CD14-positive monocyte (primary cell): ENCODE results near the gene TDRKH. TPM values are rescaled to one million over a fixed set of nuclear protein-coding genes. Genes with fewer than 3 reads are reported as not detected.

Experiments used
- DNase-seq, 3 donors: peaks; one replicate each; pipeline ENCODE4 v3.0.0-alpha.2; 2011 to 2022
- H2AFZ ChIP-seq: 2 replicates; pipeline ENCODE4 v1.6.0; 2012; ENCODE audit warnings: mild to moderate bottlenecking, low read depth, low read length, inconsistent platforms; ENCODE audit not compliant: insufficient read depth, poor library complexity, severe bottlenecking
- H3K27ac ChIP-seq, 2 donors: 1 replicate in 1 of 2; 2 replicates in 1 of 2; pipeline ENCODE4 v1.5.1; 2012 to 2013; ENCODE audit warnings: low read length in 2 of 2, control low read depth in 1 of 2, inconsistent platforms in 1 of 2, low read depth in 1 of 2, mild to moderate bottlenecking in 1 of 2
- H3K27me3 ChIP-seq, 2 donors: one replicate each; pipeline versions ENCODE4 v1.6.0 to v1.6.1; 2011 to 2013; ENCODE audit warnings: low read length in 2 of 2; ENCODE audit not compliant: control insufficient read depth in 2 of 2, insufficient read depth in 2 of 2
- H3K36me3 ChIP-seq, 2 donors: replicated peaks in 1 of 2; 1 replicate in 1 of 2; 2 replicates in 1 of 2; pipeline versions ENCODE4 v1.5.1 to v1.6.1; 2012 to 2013; ENCODE audit warnings: low read length in 2 of 2, control low read depth in 1 of 2, inconsistent platforms in 1 of 2, mild to moderate bottlenecking in 1 of 2; ENCODE audit not compliant: insufficient read depth in 2 of 2, control insufficient read depth in 1 of 2
- H3K4me1 ChIP-seq, 2 donors: 1 replicate in 1 of 2; 2 replicates in 1 of 2; pipeline versions ENCODE4 v1.5.1 to v1.6.1; 2012 to 2013; ENCODE audit warnings: low read length in 2 of 2, control low read depth in 1 of 2, inconsistent platforms in 1 of 2, mild to moderate bottlenecking in 1 of 2, moderate library complexity in 1 of 2; ENCODE audit not compliant: insufficient read depth in 2 of 2, control insufficient read depth in 1 of 2
- H3K4me2 ChIP-seq: replicated peaks from 2 replicates; pipeline ENCODE3; 2012; ENCODE audit warnings: low read length, moderate library complexity, mild to moderate bottlenecking; ENCODE audit not compliant: poor library complexity, severe bottlenecking; ENCODE audit errors: extremely low read depth
- H3K4me3 ChIP-seq, 3 experiments: fragments of 200-600 bp in 1 of 3; sonication (generic) in 1 of 3; replicated peaks in 1 of 3; 1 replicate in 2 of 3; 2 replicates in 1 of 3; pipeline ENCODE4 v1.5.1; 2011 to 2013; ENCODE audit warnings: low read length in 3 of 3, mild to moderate bottlenecking in 3 of 3, control low read depth in 2 of 3, low read depth in 2 of 3, inconsistent platforms in 1 of 3, moderate library complexity in 1 of 3
- H3K79me2 ChIP-seq: 2 replicates; pipeline ENCODE4 v1.6.0; 2012; ENCODE audit warnings: mild to moderate bottlenecking, control low read depth, inconsistent platforms, low read length, moderate library complexity; ENCODE audit not compliant: insufficient read depth
- H3K9ac ChIP-seq: 2 replicates; pipeline ENCODE4 v1.6.0; 2017; ENCODE audit warnings: low read length, mild to moderate bottlenecking; ENCODE audit not compliant: insufficient read depth, poor library complexity, severe bottlenecking
- H3K9me3 ChIP-seq, 2 donors: replicated peaks in 1 of 2; 1 replicate in 1 of 2; 2 replicates in 1 of 2; pipeline versions ENCODE4 v1.5.1 to v1.6.1; 2012 to 2013; ENCODE audit warnings: low read length in 2 of 2, control low read depth in 1 of 2; ENCODE audit not compliant: control insufficient read depth in 1 of 2, insufficient read depth in 1 of 2
- H4K20me1 ChIP-seq: 2 replicates; pipeline ENCODE4 v1.6.0; 2012; ENCODE audit warnings: mild to moderate bottlenecking, low read length, control low read depth, moderate library complexity; ENCODE audit not compliant: insufficient read depth
- H3K27ac Mint-ChIP-seq, 7 donors: one replicate each; pipeline ENCODE4 v1.8.0; 2020; ENCODE audit warnings: mild to moderate bottlenecking in 7 of 7, mixed read lengths in 7 of 7, moderate library complexity in 6 of 7, inconsistent platforms in 2 of 7
- H3K27me3 Mint-ChIP-seq, 3 donors: one replicate each; pipeline ENCODE4 v1.8.0; 2021 to 2022; ENCODE audit warnings: low read depth in 3 of 3, mild to moderate bottlenecking in 3 of 3, mixed read lengths in 3 of 3, moderate library complexity in 3 of 3, inconsistent platforms in 1 of 3
- H3K36me3 Mint-ChIP-seq, 2 donors: one replicate each; pipeline ENCODE4 v1.8.0; 2020; ENCODE audit warnings: mixed read lengths in 2 of 2, inconsistent platforms in 1 of 2, mild to moderate bottlenecking in 1 of 2
- H3K4me1 Mint-ChIP-seq: one replicate; pipeline ENCODE4 v1.8.0; 2020; ENCODE audit warnings: mild to moderate bottlenecking, mixed read lengths
- H3K4me3 Mint-ChIP-seq, 2 donors: one replicate each; pipeline ENCODE4 v1.8.0; 2020; ENCODE audit warnings: mild to moderate bottlenecking in 2 of 2, mixed read lengths in 2 of 2, moderate library complexity in 1 of 2
- H3K9me3 Mint-ChIP-seq, 7 donors: one replicate each; pipeline ENCODE4 v1.8.0; 2020 to 2022; ENCODE audit warnings: mixed read lengths in 7 of 7, mild to moderate bottlenecking in 6 of 7, moderate library complexity in 6 of 7, inconsistent platforms in 2 of 7
- WGBS: methylation state at CpG from one replicate; pipeline ENCODE4 v1.1.5; 2013; ENCODE audit warnings: missing lambda C conversion rate; ENCODE audit not compliant: insufficient coverage; 5-methylcytosine and 5-hydroxymethylcytosine counted together
- intact Hi-C, 2 donors: fragments of 100-400 bp; cut with micrococcal nuclease; formaldehyde crosslinking; loops; one replicate each; pipeline versions ENCODE4 v1.15.0 to v1.15.1; 2023
- polyA plus RNA-seq, 3 donors: library from polyadenylated mRNA; depleted of rRNA in 1 of 3; unstranded in 2 of 3; stranded (reverse) in 1 of 3; fragments of 300-500 nt in 2 of 3; fragments of >200 nt in 1 of 3; fragmentation: Illumina TruSeq in 2 of 3; gene quantifications; 1 replicate in 2 of 3; 2 replicates in 1 of 3; pipeline ENCODE4 v1.2.3, GENCODE V29; 2012 to 2021
- TF ChIP-seq, protein P1 (sequence below): fragments of 200-600 bp; IDR thresholded peaks from one replicate; pipeline ENCODE4 v1.8.0; 2022; ENCODE audit warnings: antibody characterized with exemption, mild to moderate bottlenecking

The TDRKH gene
- polyA plus RNA-seq, 3 donors = 0.72 to 1.6 (median 1.1) TPM

DNA sequence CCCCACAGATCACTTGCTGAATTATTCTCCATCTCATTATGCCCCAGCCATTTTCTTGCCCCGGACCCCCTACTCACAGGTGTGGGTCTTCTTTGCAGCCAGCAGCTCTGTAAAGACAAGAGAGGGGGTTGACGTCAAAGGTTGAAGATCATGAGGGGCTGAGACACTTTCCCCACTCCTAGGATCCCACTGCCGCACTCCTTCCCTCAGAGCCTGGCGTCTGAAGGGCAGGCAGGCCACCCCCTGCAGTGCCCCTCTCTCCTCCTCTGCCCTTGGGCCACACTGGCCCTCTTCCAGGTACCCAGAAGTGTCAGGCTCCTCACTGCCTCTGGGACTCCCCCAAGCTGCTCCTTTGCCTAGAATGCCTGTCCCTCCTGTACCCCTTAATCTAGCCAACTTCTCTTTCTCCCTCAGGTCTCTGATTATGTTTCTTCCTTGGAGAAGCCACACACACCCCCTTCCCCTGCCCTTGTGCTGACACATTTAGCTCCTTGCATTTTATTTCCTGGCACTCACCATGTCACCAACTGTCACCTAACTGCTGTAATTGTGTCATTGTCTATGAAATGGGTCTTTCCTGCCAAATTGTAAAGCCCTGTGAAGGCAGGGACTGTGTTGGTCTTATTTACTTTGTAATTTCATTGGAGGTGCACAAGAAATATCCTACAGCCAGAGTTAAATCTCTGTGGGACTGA is 39.2 kb upstream of the TDRKH start:
- Mint-ChIP-seq H3K4me1 (peaks cover 65% of the 10 kb centered on the region), H3K4me3 (peak overlapping the region in 1 of 2 donors; percentile 54), H3K27ac (peak overlapping the region in 3 of 7 donors; percentile 72 to 81 (median 76)), H3K27me3 (peaks cover 1 to 11% (median 4%) of the 10 kb centered on the region in 3 donors), H3K36me3 (no peaks in the 10 kb centered on the region), H3K9me3 (no peaks in the 10 kb centered on the region)
- TF ChIP-seq, protein P1, sequence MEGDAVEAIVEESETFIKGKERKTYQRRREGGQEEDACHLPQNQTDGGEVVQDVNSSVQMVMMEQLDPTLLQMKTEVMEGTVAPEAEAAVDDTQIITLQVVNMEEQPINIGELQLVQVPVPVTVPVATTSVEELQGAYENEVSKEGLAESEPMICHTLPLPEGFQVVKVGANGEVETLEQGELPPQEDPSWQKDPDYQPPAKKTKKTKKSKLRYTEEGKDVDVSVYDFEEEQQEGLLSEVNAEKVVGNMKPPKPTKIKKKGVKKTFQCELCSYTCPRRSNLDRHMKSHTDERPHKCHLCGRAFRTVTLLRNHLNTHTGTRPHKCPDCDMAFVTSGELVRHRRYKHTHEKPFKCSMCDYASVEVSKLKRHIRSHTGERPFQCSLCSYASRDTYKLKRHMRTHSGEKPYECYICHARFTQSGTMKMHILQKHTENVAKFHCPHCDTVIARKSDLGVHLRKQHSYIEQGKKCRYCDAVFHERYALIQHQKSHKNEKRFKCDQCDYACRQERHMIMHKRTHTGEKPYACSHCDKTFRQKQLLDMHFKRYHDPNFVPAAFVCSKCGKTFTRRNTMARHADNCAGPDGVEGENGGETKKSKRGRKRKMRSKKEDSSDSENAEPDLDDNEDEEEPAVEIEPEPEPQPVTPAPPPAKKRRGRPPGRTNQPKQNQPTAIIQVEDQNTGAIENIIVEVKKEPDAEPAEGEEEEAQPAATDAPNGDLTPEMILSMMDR = no peak
- Histone ChIP-seq H3K4me3 (peak overlapping the region in 1 of 3 experiments; percentile 12), H3K4me2 (no peak overlapping the region), H3K27me3 (no peaks in the 10 kb centered on the region), H3K9ac (no peak overlapping the region), H4K20me1 (no peaks in the 10 kb centered on the region), H3K9me3 (no peaks in the 10 kb centered on the region), H3K36me3 (no peaks in the 10 kb centered on the region), H3K79me2 (no peaks in the 10 kb centered on the region), H3K4me1 (peaks cover 57 to 72% of the 10 kb centered on the region in 2 donors), H3K27ac (no peak overlapping the region), H2AFZ (no peak overlapping the region)
- 46% methylated on average over 2 of the region's 4 CpGs for WGBS
- DNase-seq = no peak
- intact Hi-C loops = no loop called here

DNA sequence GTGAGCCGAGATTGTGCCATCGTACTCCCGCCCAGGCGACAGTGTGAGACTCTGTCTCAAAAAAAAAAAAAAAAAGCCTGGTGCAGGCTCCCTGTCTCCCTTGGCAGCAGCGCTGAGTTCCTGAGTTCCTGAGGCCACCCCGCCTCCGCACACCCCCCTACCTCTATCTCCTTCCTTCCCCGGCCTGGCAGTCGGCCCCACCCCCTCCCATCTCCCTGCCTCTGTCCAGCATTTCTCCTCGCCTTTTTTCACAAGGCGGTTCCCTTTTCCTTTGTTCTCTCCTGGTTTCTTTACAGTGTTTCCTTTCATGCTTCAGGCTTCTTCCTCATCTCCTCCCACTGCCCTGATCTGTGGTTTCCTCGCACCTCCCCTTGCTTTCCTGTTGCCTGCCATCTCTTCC is 38.6 kb upstream of the TDRKH start:
- H3K36me3 Mint-ChIP-seq = no peaks in the 10 kb centered on the region
- H3K27ac Mint-ChIP-seq = peak overlapping the region in 2 of 7 donors; percentile 72 to 76
- peak in 2 of 3 donors; percentile 10 to 20 for DNase-seq
- no peaks in the 10 kb centered on the region for H3K36me3 ChIP-seq
- H3K27ac ChIP-seq = no peak overlapping the region
- WGBS = 0% methylated on average over 8 of the region's 12 CpGs
- H3K79me2 ChIP-seq = no peaks in the 10 kb centered on the region
- H3K4me1 Mint-ChIP-seq = peaks cover 59% of the 10 kb centered on the region
- H3K4me2 ChIP-seq = peak overlapping the region; percentile 42
- no peaks in the 10 kb centered on the region for H3K9me3 Mint-ChIP-seq
- no peaks in the 10 kb centered on the region for H4K20me1 ChIP-seq
- no peak overlapping the region for H3K9ac ChIP-seq
- TF ChIP-seq, protein P1 = no peak
- peaks cover 1 to 11% (median 5%) of the 10 kb centered on the region in 3 donors for H3K27me3 Mint-ChIP-seq
- H2AFZ ChIP-seq = no peak overlapping the region
- no peaks in the 10 kb centered on the region for H3K27me3 ChIP-seq
- intact Hi-C loops = no loop called here
- peaks cover 51 to 66% of the 10 kb centered on the region in 2 donors for H3K4me1 ChIP-seq
- peak overlapping the region in 1 of 3 experiments; percentile 12 for H3K4me3 ChIP-seq
- H3K9me3 ChIP-seq = no peaks in the 10 kb centered on the region
- H3K4me3 Mint-ChIP-seq = peak overlapping the region in 1 of 2 donors; percentile 54
